ENCODE data around the gene PPP3CB. TPM values are rescaled to one million over a fixed set of nuclear protein-coding genes. Genes with fewer than 3 reads are reported as not detected.

Gene PPP3CB
- 10 to 100 TPM; 70.6 to 87.0 (median 71.7) TPM for polyA plus RNA-seq (ENCODE audit: insufficient read length in 4 of 4)

DNA sequence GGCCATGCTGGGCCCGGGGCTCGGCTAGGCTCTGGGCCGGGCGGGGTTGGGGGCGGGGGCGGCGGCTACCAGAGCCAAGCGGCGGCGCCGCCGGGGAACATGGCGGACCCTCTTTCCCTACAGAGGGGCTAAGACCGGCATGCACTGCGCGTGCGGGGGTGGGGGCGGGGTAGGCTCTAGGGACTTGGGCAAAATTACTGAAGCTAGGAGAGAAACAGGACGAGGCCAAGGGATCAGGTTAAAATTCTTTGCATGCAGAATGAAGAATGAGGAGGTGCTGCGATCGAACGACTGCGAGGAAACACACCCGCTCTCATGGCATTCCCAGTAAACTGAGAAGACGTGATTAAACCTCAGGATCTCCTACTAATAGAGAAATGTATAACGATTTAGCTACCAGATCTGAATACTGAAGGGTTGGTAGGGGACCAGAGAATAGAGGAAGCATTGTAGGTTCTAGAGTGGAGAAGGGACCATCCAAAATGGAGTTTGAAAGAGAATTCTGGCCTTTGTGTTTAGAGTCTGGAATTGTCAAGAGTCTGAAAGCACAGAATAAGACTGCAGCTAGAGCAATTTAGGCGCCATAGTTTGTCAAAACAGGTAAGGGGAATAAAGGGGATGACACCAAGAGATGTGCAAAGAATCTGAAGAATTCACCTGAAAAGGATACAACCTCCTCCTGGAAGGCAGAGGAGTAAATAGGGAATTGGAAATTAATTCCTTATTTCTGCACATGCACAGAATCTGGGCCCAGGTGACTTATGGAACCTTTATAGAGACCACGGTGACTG lies at the start of gene PPP3CB:
TSS of gene PPP3CB (minus strand) at position 141 of the 791 bp plus-strand sequence. CDS start at position 6, 135 bp downstream.
- peak; percentile 87 to 92 (median 90) for DNase-seq (ENCODE audit: low read depth in 4 of 4, low spot score in 3 of 4)

GRCh38 chr10:73545357-73545756 lies 49.5 kb upstream of the PPP3CB start:
- no peak for DNase-seq (ENCODE audit: low read depth in 4 of 4, low spot score in 3 of 4)

GRCh38 chr10:73537709-73538108 lies 41.9 kb upstream of the PPP3CB start:
- no peak for DNase-seq (ENCODE audit: low read depth in 4 of 4, low spot score in 3 of 4)

GRCh38 chr10:73537288-73537687 lies 41.5 kb upstream of the PPP3CB start:
- no peak for DNase-seq (ENCODE audit: low read depth in 4 of 4, low spot score in 3 of 4)

DNA sequence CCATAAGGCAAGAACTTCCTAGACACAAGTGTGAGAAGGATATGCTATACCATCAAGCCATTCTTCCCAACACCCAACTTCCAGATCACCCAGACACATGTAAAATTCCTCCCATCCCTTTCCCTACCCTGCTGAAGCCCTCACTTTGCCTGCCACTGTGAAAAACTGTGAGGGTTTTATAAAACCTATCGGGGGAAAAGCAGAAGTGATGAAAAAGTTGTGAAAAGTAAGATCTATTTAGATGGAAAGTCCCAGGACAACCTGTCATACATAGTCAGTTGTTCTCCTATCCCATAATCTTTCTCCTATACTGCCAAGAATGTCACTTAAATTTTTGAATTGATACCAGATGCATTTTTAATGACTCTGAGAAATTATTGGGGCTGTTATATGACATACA lies 39.0 kb upstream of the PPP3CB start:
- DNase-seq (ENCODE audit: low read depth in 4 of 4, low spot score in 3 of 4) = no peak

DNA sequence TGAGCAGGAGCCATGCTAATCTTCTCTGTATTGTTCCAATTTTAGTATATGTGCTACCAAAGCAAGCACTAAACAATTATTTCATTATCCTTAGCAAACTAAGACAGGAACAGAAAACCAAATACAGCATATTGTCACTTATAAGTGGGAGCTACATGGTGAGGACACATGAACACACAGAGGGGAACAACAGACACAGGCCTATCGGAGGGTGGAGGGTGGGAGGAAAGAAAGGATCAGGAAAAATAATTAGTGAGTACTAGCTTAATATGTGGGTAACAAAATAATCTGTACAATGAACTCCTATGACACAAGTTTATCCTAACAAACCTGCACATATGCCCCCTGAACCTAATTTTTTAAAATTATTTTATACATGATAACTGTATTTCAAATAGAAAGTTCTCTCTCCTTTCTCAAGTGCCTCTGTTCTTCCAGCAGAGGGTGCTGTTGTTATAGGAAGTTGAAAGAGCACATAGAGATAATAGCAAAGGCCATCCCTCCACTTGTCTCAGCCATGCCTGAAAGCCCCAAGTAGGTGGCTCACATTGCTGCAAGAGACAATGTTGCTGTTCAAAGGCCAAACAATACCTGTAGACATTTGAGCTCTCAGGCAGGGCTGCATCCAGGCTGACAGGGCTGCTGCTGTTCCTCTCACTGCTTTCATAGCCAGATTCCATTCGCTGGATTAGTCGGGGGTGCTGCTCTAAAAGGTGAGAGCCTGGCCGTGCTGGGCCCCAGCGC lies 33.4 kb upstream of the PPP3CB start:
- peak; percentile 33 to 45 (median 38) for DNase-seq (ENCODE audit: low read depth in 4 of 4, low spot score in 3 of 4)

- DNase-seq (ENCODE audit: low read depth in 4 of 4, low spot score in 3 of 4) = no peak
These were observed 26.4 kb upstream of the PPP3CB start for GRCh38 chr10:73522263-73522662.

DNA sequence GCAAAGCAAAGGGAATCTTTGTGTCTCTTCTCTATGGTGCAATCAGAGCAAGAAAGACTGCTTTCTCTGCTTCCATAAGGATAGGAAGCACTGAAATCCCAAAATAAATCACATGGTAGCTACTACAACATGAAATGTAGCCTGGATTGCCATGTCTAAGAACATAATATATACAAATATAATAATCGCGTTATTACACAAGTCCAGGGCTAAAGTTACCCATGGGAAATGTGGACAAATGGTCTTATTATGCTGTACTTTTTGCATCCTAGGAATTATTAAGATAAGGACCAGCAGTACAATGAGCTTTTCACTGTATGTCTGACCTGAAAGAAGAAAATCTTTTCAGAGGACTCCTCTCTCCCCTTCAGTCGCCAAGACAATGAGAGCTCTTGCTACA lies 23.5 kb upstream of the PPP3CB start:
- DNase-seq (ENCODE audit: low read depth in 4 of 4, low spot score in 3 of 4) = no peak

GRCh38 chr10:73517166-73517888 lies 21.5 kb upstream of the PPP3CB start:
- DNase-seq (ENCODE audit: low read depth in 4 of 4, low spot score in 3 of 4) = no peak

DNA sequence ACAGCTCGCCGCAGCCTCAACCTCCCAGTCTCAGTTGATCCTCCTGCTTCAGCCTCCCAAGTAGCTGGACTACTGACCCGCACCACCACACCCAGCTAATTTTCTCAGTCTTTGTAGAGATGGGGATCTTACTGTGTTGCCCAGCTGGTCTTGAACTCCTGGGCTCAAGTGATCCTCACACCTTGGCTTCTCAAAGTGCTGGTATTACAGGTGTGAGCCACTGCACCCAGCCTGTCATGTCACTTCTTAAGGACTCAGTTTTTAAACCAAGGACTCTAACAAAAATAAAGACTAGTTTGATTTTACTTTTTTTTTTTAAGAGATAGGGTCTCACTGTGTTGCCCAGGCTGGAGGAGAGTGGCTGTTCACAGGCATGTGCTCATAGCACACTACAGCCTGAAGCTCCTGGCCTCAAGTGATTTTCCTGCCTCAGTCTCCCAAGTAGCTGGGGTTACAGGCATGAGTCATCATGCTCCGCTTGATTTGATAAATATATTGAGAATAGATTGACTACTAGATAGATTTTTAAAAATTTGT lies 16.5 kb upstream of the PPP3CB start:
- DNase-seq (ENCODE audit: low read depth in 4 of 4, low spot score in 3 of 4) = no peak

GRCh38 chr10:73509695-73510094 lies 13.9 kb upstream of the PPP3CB start:
- no peak for DNase-seq (ENCODE audit: low read depth in 4 of 4, low spot score in 3 of 4)

DNA sequence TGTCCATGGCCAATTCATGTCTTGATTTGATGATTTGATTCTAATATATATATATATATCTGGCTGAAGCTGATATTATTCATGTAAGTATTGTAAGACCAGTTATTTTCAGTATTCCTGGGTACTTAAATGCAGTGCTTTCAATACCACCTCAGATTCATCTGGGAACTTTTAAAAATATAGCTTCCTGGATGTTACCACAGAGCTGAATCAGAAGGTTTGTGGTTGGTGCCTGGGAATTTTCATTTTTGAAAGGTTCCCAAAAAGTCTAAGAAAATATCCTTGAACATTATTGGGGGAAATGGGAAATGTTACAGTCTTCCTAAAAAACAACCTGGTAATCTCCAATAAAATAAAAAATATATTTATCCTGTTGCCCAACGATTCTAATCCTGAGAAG lies 10.7 kb upstream of the PPP3CB start:
- DNase-seq (ENCODE audit: low read depth in 4 of 4, low spot score in 3 of 4) = no peak

GRCh38 chr10:73506074-73506473 lies 10.2 kb upstream of the PPP3CB start:
- DNase-seq (ENCODE audit: low read depth in 4 of 4, low spot score in 3 of 4) = no peak

DNA sequence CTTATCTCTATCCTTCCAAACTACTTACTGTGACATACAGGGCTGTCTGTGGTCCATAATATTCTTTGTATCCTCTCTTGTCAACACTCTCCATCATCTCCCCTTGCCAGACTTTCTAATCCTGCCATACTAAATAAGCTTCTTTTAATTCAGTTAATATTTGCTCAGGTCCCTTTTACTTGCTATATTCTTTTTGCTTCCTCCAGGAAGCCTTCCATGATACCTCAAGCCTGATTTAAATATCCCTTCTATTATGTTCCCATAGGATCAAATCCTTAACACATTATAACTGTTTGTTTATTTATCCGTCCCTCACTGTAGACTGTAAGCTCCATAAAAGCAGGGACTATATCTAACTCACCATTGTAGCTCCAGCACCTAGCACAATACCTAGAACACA lies 7.2 kb upstream of the PPP3CB start:
- no peak for DNase-seq (ENCODE audit: low read depth in 4 of 4, low spot score in 3 of 4)

DNA sequence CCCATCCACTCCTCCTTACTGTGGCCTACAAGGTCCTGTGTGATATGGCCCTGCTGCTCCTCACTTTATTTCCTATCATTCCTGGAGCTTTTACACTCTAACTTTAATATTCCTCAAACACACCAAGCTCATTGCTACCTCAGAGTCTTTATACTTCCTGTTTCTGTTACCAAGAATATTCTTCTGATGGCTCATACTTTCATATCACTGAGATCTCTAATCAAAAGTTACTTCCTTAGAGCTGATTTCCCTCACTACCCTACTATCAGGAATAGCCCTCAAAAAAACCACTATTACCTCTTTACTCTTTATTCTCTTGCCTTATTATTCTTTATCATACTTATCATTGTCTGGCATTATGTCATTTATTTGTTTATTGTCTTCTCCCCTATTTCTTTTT lies 5.8 kb upstream of the PPP3CB start:
- no peak for DNase-seq (ENCODE audit: low read depth in 4 of 4, low spot score in 3 of 4)

- DNase-seq (ENCODE audit: low read depth in 4 of 4, low spot score in 3 of 4) = no peak
These were observed 1.8 kb upstream of the PPP3CB start for GRCh38 chr10:73497623-73498022.

GRCh38 chr10:73495226-73495883 lies 469 bp downstream of the PPP3CB start:
- peak; percentile 42 to 63 (median 52) for DNase-seq (ENCODE audit: low read depth in 4 of 4, low spot score in 3 of 4)

DNA sequence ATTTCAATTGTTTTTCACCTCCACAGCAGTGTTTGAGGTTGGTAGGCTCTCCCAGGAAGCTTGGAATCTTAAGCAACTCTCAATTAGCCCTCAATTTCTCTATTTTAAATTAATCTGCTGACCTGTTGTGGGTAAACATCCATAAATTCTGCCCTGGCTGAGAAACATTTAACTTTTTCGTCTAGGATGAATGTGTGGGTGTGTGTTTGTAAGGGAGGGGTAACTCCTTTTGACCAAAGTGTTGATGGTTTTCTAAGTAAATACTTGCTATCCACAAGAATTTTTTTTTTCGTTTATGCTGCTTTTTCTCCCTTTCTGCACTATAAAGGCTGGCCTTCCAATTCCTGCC lies 973 bp downstream of the PPP3CB start:
- DNase-seq (ENCODE audit: low read depth in 4 of 4, low spot score in 3 of 4) = peak in 1 of 4 donors; percentile 1

GRCh38 chr10:73494213-73494612 lies 1.6 kb downstream of the PPP3CB start:
- DNase-seq (ENCODE audit: low read depth in 4 of 4, low spot score in 3 of 4) = no peak

DNA sequence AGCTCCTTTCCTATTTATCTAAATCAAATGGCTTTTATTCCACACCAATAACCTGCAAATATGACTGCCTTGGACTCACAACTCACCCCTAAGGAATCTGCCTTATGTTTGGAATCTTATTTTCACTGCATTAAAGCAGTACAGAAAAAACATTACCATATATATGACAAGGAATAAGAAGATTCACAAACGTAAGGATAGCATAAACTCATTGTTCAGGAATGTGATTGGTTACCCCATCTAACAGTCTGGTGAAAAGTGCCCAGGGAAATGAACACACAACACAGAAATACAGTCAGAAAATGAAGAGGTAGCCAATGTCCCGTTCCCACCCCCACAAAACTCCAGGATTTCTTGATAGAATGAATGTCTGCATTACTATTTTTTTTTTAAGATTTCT lies 2.0 kb downstream of the PPP3CB start:
- no peak for DNase-seq (ENCODE audit: low read depth in 4 of 4, low spot score in 3 of 4)

- no peak for DNase-seq (ENCODE audit: low read depth in 4 of 4, low spot score in 3 of 4)
These were observed 9.2 kb downstream of the PPP3CB start for GRCh38 chr10:73486601-73487000.

Measured in left renal pelvis (tissue), 4 donors.